ENCODE results near the gene SREK1. TPM values are rescaled to one million over a fixed set of nuclear protein-coding genes. Genes with fewer than 3 reads are reported as not detected.

SREK1 gene
- total RNA-seq, 1 experiment from 2014 or later, result 65.6 TPM

- Histone ChIP-seq H4K20me1 (ENCODE audit: insufficient read depth) (peaks cover 15% of the 10 kb centered on the region; the same call in 1 of the 2 replicates), H3K4me2 (ENCODE audit: low read length) (no peak overlapping the region), H3K36me3 (ENCODE audit: control insufficient read depth in 1 of 2, insufficient read depth in 2 of 2, low read length in 2 of 2) (peaks cover 47 to 51% of the 10 kb centered on the region in 2 experiments; a peak in 3 of 4 replicates), H3K4me3 (replicated peaks in 1 of 2; ENCODE audit: low read depth in 1 of 2, low read length in 2 of 2) (no peak overlapping the region), H3K9ac (ENCODE audit: low read length) (no peak overlapping the region), H3K4me1 (ENCODE audit: control insufficient read depth in 1 of 2, insufficient read depth in 2 of 2, low read length in 2 of 2) (no peaks in the 10 kb centered on the region), H2AFZ (ENCODE audit: low read depth, low read length, poor library complexity, severe bottlenecking) (no peak overlapping the region), H3K79me2 (ENCODE audit: insufficient read depth, low read length) (peaks cover 90% of the 10 kb centered on the region), H3K9me2 (ENCODE audit: insufficient read depth) (no peaks in the 10 kb centered on the region), H3K9me3 (ENCODE audit: control insufficient read depth in 1 of 2, insufficient read depth in 1 of 2, low read depth in 1 of 2, low read length in 2 of 2) (no peaks in the 10 kb centered on the region), H3K27ac (ENCODE audit: low read depth, low read length) (no peak overlapping the region), H3K27me3 (ENCODE audit: insufficient read depth, low read length) (no peaks in the 10 kb centered on the region)
- ChIA-PET CTCF (interaction anchor here (1.6 kb wide), 1 partner anchor 11 kb away, joined by 7 read pairs; no protein-coding TSS in a partner anchor), RAD21 (ENCODE audit: low non-redundant PET in 1 of 2, low total read pairs in 2 of 2, uncharacterized antibody in 2 of 2, unreplicated experiment in 2 of 2) (no interaction called here), POLR2A (no interaction called here)
- intact Hi-C loops (cut with micrococcal nuclease), result no loop called here
- TF ChIP-seq CBX3 (IDR thresholded peaks at IDR 0.05; ENCODE audit: low read depth) (no peak), SP1 (IDR thresholded peaks at IDR 0.05; ENCODE audit: low read depth) (no peak), JUND (IDR thresholded peaks at IDR 0.05) (no peak)
- ATAC-seq (no peak), DNase-seq (ENCODE audit: low read depth, low spot score) (no peak)
- no TSS peak for BruUV-seq (replicated peaks)
These were observed 20.1 kb downstream of the SREK1 start for GRCh38 chr5:66164044-66164790.

- Histone ChIP-seq H3K27me3 (ENCODE audit: insufficient read depth, low read length) (no peaks in the 10 kb centered on the region), H3K79me2 (ENCODE audit: insufficient read depth, low read length) (peaks cover 82% of the 10 kb centered on the region), H3K4me2 (ENCODE audit: low read length) (no peak overlapping the region), H3K36me3 (ENCODE audit: control insufficient read depth in 1 of 2, insufficient read depth in 2 of 2, low read length in 2 of 2) (peaks cover 31 to 39% of the 10 kb centered on the region in 2 experiments; a peak in 3 of 4 replicates), H2AFZ (ENCODE audit: low read depth, low read length, poor library complexity, severe bottlenecking) (no peak overlapping the region), H3K4me1 (ENCODE audit: control insufficient read depth in 1 of 2, insufficient read depth in 2 of 2, low read length in 2 of 2) (no peaks in the 10 kb centered on the region), H4K20me1 (ENCODE audit: insufficient read depth) (peaks cover 6% of the 10 kb centered on the region; the same call in 1 of the 2 replicates), H3K9ac (ENCODE audit: low read length) (no peak overlapping the region), H3K27ac (ENCODE audit: low read depth, low read length) (no peak overlapping the region), H3K4me3 (replicated peaks in 1 of 2; ENCODE audit: low read depth in 1 of 2, low read length in 2 of 2) (no peak overlapping the region), H3K9me2 (ENCODE audit: insufficient read depth) (no peaks in the 10 kb centered on the region), H3K9me3 (ENCODE audit: control insufficient read depth in 1 of 2, insufficient read depth in 1 of 2, low read depth in 1 of 2, low read length in 2 of 2) (no peaks in the 10 kb centered on the region)
- ChIA-PET RAD21 (ENCODE audit: low non-redundant PET in 1 of 2, low total read pairs in 2 of 2, uncharacterized antibody in 2 of 2, unreplicated experiment in 2 of 2) (no interaction called here), POLR2A (no interaction called here), CTCF (interaction anchor here (1.0 kb wide), 1 partner anchor 35 kb away, joined by 4 read pairs; no protein-coding TSS in a partner anchor)
- intact Hi-C loops (cut with micrococcal nuclease), result no loop called here
- no peak for ATAC-seq
- no peak for DNase-seq (ENCODE audit: low read depth, low spot score)
- no TSS peak for BruUV-seq (replicated peaks)
- TF ChIP-seq ZBTB33 (IDR thresholded peaks at IDR 0.05; ENCODE audit: extremely low read depth, insufficient replicate concordance, low read length), result no peak
- no peak for TF ChIP-seq YY1 (IDR thresholded peaks at IDR 0.05; ENCODE audit: extremely low read depth, insufficient replicate concordance, low read depth, low read length)
- no peak for TF ChIP-seq RAD21 (IDR thresholded peaks at IDR 0.05; ENCODE audit: low read depth)
- no peak for TF ChIP-seq SRF (IDR thresholded peaks at IDR 0.05; ENCODE audit: low read depth)
- no peak for TF ChIP-seq ELF1 (IDR thresholded peaks at IDR 0.05; ENCODE audit: borderline replicate concordance, low read depth)
- no peak for TF ChIP-seq EZH2phosphoT487 (IDR thresholded peaks at IDR 0.05; ENCODE audit: borderline replicate concordance)
- TF ChIP-seq JUND (IDR thresholded peaks at IDR 0.05), result no peak
These were observed 24.1 kb downstream of the SREK1 start for GRCh38 chr5:66168226-66168625.
